Fibroblast of lung (primary cell): ENCODE results near the gene FXYD6.

Experiments
- CTCF ChIP-seq, 2 donors: IDR thresholded peaks in 1 of 2; conservative IDR thresholded peaks in 1 of 2; 1 replicate in 1 of 2; 2 replicates in 1 of 2; pipeline ENCODE4 v1.5.1; 2011 to 2012; ENCODE audit warnings: low read length in 2 of 2, control low read depth in 1 of 2, inconsistent platforms in 1 of 2, low read depth in 1 of 2, mild to moderate bottlenecking in 1 of 2
- EZH2 ChIP-seq: IDR thresholded peaks from 2 replicates; pipeline ENCODE4 v1.5.1; 2012; ENCODE audit warnings: low read length, control low read depth, mild to moderate bottlenecking; ENCODE audit errors: missing control alignments

GRCh38 chr11:117839380-117839881 lies 37.0 kb downstream of the FXYD6 start:
- no peak for TF ChIP-seq CTCF (conservative IDR thresholded peaks at IDR 0.05 in 1 of 2, IDR thresholded peaks at IDR 0.05 in 1 of 2; ENCODE audit: low read depth in 1 of 2, low read length in 2 of 2)
- no peak for TF ChIP-seq EZH2
